Panc1 (cell line): ENCODE data around the gene TTLL7. TPM values are rescaled to one million over a fixed set of nuclear protein-coding genes. Genes with fewer than 3 reads are reported as not detected.

Experiments used
- ATAC-seq: fragments of 200-7000 bp; cut with Tn5 transposase; 2 replicates; pipeline ENCODE4 v1.9.1; 2020; ENCODE audit warnings: mild to moderate bottlenecking, moderate library complexity
- BruUV-seq: library from RNA; stranded (reverse); fragments of 400-500 nt; replicated peaks from 2 replicates; lab custom pipeline; 2021; lab: Mats Ljungman, UMichigan
- CTCF ChIA-PET: fragments of 300-600 bp; sonication (Branson Sonifier 250); formaldehyde crosslinking; loops from one replicate; lab custom pipeline; 2022; ENCODE audit warnings: antibody characterized with exemption; lab: Charles Lee
- POLR2A ChIA-PET: fragments of 300-600 bp; sonication (Branson Sonifier 250); formaldehyde crosslinking; loops from one replicate; lab custom pipeline; 2022; ENCODE audit warnings: antibody characterized with exemption; lab: Charles Lee
- DNase-seq: peaks from one replicate; pipeline ENCODE4 v3.0.0-alpha.2; 2010; ENCODE audit warnings: low read depth, low spot score
- H3K27ac ChIP-seq: 2 replicates; pipeline ENCODE4 v1.5.1; 2011; ENCODE audit warnings: mild to moderate bottlenecking, low read length, inconsistent platforms
- H3K27me3 ChIP-seq: fragments of 200-500 bp; sonication (Bioruptor generic); 2 replicates; pipeline ENCODE4 v1.6.0; 2014; ENCODE audit warnings: low read length, inconsistent platforms; ENCODE audit not compliant: control insufficient read depth, insufficient read depth
- H3K36me3 ChIP-seq: fragments of 200-500 bp; sonication (Bioruptor generic); 2 replicates; pipeline ENCODE4 v1.5.1; 2014; ENCODE audit warnings: inconsistent platforms, mild to moderate bottlenecking, low read length, moderate library complexity; ENCODE audit not compliant: control insufficient read depth, insufficient read depth
- H3K4me1 ChIP-seq: 2 replicates; pipeline ENCODE4 v1.5.1; 2011; ENCODE audit warnings: inconsistent platforms, mild to moderate bottlenecking, low read length, moderate library complexity; ENCODE audit not compliant: control insufficient read depth, insufficient read depth
- H3K4me3 ChIP-seq, 2 experiments: 2 replicates each; pipeline ENCODE4 v1.5.1; 2011 to 2012; ENCODE audit warnings: low read depth in 2 of 2, low read length in 2 of 2, mild to moderate bottlenecking in 2 of 2, inconsistent platforms in 1 of 2, moderate library complexity in 1 of 2
- H3K9me3 ChIP-seq: fragments of 200-500 bp; sonication (Bioruptor generic); 2 replicates; pipeline ENCODE4 v1.5.1; 2014; ENCODE audit warnings: low read depth, mild to moderate bottlenecking, inconsistent platforms, low read length, moderate library complexity; ENCODE audit not compliant: control insufficient read depth, insufficient read depth
- POLR2AphosphoS5 ChIP-seq: IDR thresholded peaks from 2 replicates; pipeline ENCODE4 v1.6.1; 2012; ENCODE audit warnings: mild to moderate bottlenecking, low read depth, low read length, moderate library complexity
- SIN3A ChIP-seq: IDR thresholded peaks from 2 replicates; pipeline ENCODE4 v1.6.1; 2012; ENCODE audit warnings: low read depth, mild to moderate bottlenecking, low read length, moderate library complexity, borderline replicate concordance; ENCODE audit not compliant: insufficient read depth
- TCF7L2 ChIP-seq: IDR thresholded peaks from 2 replicates; pipeline ENCODE4 v1.6.1; 2011; ENCODE audit warnings: mild to moderate bottlenecking, low read depth, low read length, inconsistent platforms
- in situ Hi-C: cut with HindIII; loops from 2 replicates; pipeline ENCODE4 v1.10.0; 2016; ENCODE audit warnings: low sequenced_read_pairs, low pct_unique_long_range_greater_than_20kb
- intact Hi-C: fragments of 100-400 bp; cut with micrococcal nuclease; formaldehyde crosslinking; loops from one replicate; pipeline ENCODE4 v1.10.0; 2022; ENCODE audit not compliant: unreplicated experiment
- total RNA-seq: library from RNA; stranded (reverse); gene quantifications from one replicate; pipeline ENCODE4 v1.2.1, GENCODE V29; 2021; ENCODE audit not compliant: unreplicated experiment
- TF ChIP-seq, protein P1 (sequence below), 2 experiments: IDR thresholded peaks; 2 replicates each; pipeline ENCODE4 v1.6.1; 2011 to 2012; ENCODE audit warnings: low read depth in 2 of 2, control low read depth in 1 of 2, low read length in 1 of 2, mild to moderate bottlenecking in 1 of 2, moderate library complexity in 1 of 2; ENCODE audit not compliant: insufficient read depth in 1 of 2
- TF ChIP-seq, protein P2 (sequence below): fragments of 450-650 bp; IDR thresholded peaks from 2 replicates; pipeline ENCODE4 v1.5.1; 2017; ENCODE audit warnings: mild to moderate bottlenecking

The TTLL7 gene
- total RNA-seq, 1 experiment from 2014 or later = 31.4 TPM

DNA sequence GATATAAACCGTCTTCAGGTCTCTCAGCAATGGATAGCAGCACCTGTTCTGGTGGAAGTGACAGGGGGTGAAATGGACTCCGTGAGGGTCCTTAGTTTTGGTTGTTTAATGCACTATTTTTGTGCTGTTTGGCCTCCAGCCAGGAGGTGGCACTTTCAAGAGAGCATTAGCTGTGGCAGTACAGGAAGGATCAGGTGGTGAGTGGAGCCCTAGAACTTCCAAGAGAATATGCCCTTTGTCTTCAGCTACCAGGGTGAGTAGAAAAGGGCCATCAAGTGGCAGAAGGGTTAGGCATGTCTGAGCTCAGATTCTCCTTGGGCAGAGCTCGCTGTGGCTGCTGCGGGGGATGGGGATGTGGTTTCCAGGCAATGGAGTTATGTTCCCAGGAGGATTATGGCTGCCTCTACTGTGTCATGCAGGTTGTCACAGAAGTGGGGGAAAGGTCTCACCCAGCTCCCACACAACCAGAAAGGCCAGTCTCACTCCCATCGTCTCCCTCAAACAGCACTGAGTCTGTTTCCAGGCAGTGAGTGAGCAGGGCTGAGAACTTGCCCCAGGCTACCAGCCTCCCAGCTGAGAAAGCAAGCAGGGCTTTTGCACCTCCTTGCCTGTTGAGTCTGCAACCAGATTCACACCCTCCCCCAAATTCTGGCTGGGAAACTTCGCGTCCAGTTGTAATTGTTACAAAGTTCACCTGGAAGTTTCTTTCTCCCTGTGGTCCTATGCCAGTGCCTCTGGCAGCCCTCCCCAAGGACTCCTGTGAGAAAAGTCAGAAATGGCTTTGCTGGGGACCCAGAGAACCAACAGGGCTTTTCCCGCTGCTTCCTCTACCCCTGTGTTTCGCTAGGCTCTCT is 39.1 kb upstream of the TTLL7 start:
- ChIA-PET POLR2A (no interaction called here), CTCF (no interaction called here)
- no peak for ATAC-seq
- intact Hi-C loops (no loop called here), in situ Hi-C loops (no loop called here)
- no peak for DNase-seq
- no peak overlapping the region for H3K27ac ChIP-seq
- no peaks in the 10 kb centered on the region for H3K9me3 ChIP-seq
- BruUV-seq = no TSS peak
- no peaks in the 10 kb centered on the region for H3K36me3 ChIP-seq
- no peaks in the 10 kb centered on the region; the same call in 1 of the 2 replicates for H3K27me3 ChIP-seq
- no peaks in the 10 kb centered on the region for H3K4me1 ChIP-seq
- H3K4me3 ChIP-seq = no peak overlapping the region
- TF ChIP-seq SIN3A (no peak), TCF7L2 (no peak), POLR2AphosphoS5 (no peak)
- TF ChIP-seq, protein P1, sequence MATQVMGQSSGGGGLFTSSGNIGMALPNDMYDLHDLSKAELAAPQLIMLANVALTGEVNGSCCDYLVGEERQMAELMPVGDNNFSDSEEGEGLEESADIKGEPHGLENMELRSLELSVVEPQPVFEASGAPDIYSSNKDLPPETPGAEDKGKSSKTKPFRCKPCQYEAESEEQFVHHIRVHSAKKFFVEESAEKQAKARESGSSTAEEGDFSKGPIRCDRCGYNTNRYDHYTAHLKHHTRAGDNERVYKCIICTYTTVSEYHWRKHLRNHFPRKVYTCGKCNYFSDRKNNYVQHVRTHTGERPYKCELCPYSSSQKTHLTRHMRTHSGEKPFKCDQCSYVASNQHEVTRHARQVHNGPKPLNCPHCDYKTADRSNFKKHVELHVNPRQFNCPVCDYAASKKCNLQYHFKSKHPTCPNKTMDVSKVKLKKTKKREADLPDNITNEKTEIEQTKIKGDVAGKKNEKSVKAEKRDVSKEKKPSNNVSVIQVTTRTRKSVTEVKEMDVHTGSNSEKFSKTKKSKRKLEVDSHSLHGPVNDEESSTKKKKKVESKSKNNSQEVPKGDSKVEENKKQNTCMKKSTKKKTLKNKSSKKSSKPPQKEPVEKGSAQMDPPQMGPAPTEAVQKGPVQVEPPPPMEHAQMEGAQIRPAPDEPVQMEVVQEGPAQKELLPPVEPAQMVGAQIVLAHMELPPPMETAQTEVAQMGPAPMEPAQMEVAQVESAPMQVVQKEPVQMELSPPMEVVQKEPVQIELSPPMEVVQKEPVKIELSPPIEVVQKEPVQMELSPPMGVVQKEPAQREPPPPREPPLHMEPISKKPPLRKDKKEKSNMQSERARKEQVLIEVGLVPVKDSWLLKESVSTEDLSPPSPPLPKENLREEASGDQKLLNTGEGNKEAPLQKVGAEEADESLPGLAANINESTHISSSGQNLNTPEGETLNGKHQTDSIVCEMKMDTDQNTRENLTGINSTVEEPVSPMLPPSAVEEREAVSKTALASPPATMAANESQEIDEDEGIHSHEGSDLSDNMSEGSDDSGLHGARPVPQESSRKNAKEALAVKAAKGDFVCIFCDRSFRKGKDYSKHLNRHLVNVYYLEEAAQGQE (IDR thresholded peaks at IDR 0.05; ENCODE audit: insufficient read depth in 1 of 2, low read depth in 2 of 2, low read length in 1 of 2) = no peak
- TF ChIP-seq, protein P2, sequence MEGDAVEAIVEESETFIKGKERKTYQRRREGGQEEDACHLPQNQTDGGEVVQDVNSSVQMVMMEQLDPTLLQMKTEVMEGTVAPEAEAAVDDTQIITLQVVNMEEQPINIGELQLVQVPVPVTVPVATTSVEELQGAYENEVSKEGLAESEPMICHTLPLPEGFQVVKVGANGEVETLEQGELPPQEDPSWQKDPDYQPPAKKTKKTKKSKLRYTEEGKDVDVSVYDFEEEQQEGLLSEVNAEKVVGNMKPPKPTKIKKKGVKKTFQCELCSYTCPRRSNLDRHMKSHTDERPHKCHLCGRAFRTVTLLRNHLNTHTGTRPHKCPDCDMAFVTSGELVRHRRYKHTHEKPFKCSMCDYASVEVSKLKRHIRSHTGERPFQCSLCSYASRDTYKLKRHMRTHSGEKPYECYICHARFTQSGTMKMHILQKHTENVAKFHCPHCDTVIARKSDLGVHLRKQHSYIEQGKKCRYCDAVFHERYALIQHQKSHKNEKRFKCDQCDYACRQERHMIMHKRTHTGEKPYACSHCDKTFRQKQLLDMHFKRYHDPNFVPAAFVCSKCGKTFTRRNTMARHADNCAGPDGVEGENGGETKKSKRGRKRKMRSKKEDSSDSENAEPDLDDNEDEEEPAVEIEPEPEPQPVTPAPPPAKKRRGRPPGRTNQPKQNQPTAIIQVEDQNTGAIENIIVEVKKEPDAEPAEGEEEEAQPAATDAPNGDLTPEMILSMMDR = no peak

DNA sequence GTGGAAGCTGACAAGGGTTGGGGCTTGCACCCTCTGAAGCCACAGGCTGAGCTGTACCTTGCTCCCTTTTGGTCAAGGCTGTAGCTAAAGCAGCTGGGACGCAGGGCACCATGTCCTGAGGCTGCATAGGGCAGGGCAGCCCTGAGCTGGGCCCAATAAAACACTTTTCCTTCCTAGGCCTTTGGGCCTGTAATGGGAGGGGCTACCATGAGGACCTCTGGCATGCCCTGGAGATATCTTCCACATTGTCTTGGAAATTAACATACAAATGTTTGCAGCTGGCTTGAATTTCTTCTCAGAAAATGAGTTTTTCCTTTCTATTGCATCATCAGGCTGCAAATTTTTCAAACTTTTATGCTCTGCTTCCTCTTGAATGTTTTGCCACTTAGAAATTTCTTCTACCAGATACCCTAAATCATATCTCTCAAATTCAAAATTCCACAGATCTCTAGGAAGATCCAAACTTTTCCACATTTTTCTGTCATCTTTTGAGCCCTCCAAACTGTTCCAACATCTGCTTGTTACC is 32.9 kb upstream of the TTLL7 start:
- H3K27ac ChIP-seq = no peak overlapping the region
- H3K4me1 ChIP-seq = no peaks in the 10 kb centered on the region
- H3K4me3 ChIP-seq = no peak overlapping the region
- no peak for DNase-seq
- H3K27me3 ChIP-seq = peaks cover 3% of the 10 kb centered on the region; the same call in 1 of the 2 replicates
- no peak for ATAC-seq
- no TSS peak for BruUV-seq
- intact Hi-C loops = no loop called here
- no peaks in the 10 kb centered on the region for H3K9me3 ChIP-seq
- ChIA-PET CTCF (no interaction called here), POLR2A (no interaction called here)
- H3K36me3 ChIP-seq = no peaks in the 10 kb centered on the region
- in situ Hi-C loops = no loop called here
- TF ChIP-seq, protein P2 = no peak
- TF ChIP-seq, protein P1 (IDR thresholded peaks at IDR 0.05; ENCODE audit: insufficient read depth in 1 of 2, low read depth in 2 of 2, low read length in 1 of 2) = no peak
